Nephron progenitor cell (in vitro differentiated cells): Measurements from ENCODE around the gene PCSK2.

Experiments used
- DNase-seq: peaks from one replicate; pipeline ENCODE4 v3.0.0; 2021
- H3K27ac Mint-ChIP-seq: 2 replicates; pipeline ENCODE4 v1.8.0; 2021; ENCODE audit warnings: mild to moderate bottlenecking, moderate library complexity, mixed read lengths
- H3K27me3 Mint-ChIP-seq: 2 replicates; pipeline ENCODE4 v1.8.0; 2021; ENCODE audit warnings: mild to moderate bottlenecking, low read depth, mixed read lengths; ENCODE audit not compliant: poor library complexity
- H3K36me3 Mint-ChIP-seq: 2 replicates; pipeline ENCODE4 v1.8.0; 2021; ENCODE audit warnings: low read depth, mixed read lengths
- H3K4me1 Mint-ChIP-seq: 2 replicates; pipeline ENCODE4 v1.8.0; 2021; ENCODE audit warnings: mixed read lengths
- H3K4me3 Mint-ChIP-seq: 2 replicates; pipeline ENCODE4 v1.8.0; 2021; ENCODE audit warnings: mild to moderate bottlenecking, moderate library complexity, mixed read lengths
- H3K9me3 Mint-ChIP-seq: 2 replicates; pipeline ENCODE4 v1.8.0; 2021; ENCODE audit warnings: mild to moderate bottlenecking, moderate library complexity, mixed read lengths
- CTCF ChIP-seq: fragments of 200-600 bp; sonication (generic); IDR thresholded peaks from 2 replicates; pipeline ENCODE4 v1.5.0; 2021; ENCODE audit warnings: antibody characterized with exemption

Gene PCSK2

GRCh38 chr20:17437251-17437650 is 210.4 kb downstream of the PCSK2 start:
- no peak for TF ChIP-seq CTCF
- H3K9me3 Mint-ChIP-seq, result peaks cover 4% of the 10 kb centered on the region
- no peak for DNase-seq
- H3K36me3 Mint-ChIP-seq, result no peaks in the 10 kb centered on the region
- H3K27me3 Mint-ChIP-seq, result peaks cover 13% of the 10 kb centered on the region
- H3K4me3 Mint-ChIP-seq, result no peak overlapping the region
- H3K4me1 Mint-ChIP-seq, result no peaks in the 10 kb centered on the region
- peak overlapping the region; percentile 80 for H3K27ac Mint-ChIP-seq

- Mint-ChIP-seq H3K4me1 (no peaks in the 10 kb centered on the region), H3K27ac (no peak overlapping the region), H3K36me3 (no peaks in the 10 kb centered on the region), H3K27me3 (peaks cover 16% of the 10 kb centered on the region), H3K9me3 (peaks cover 4% of the 10 kb centered on the region), H3K4me3 (no peak overlapping the region)
- TF ChIP-seq CTCF, result no peak
- no peak for DNase-seq
Measured at GRCh38 chr20:17438436-17439039, 211.7 kb downstream of the PCSK2 start.

- Mint-ChIP-seq H3K9me3 (peaks cover 4% of the 10 kb centered on the region), H3K36me3 (no peaks in the 10 kb centered on the region), H3K4me3 (no peak overlapping the region), H3K27me3 (peaks cover 12% of the 10 kb centered on the region), H3K27ac (no peak overlapping the region), H3K4me1 (peaks cover 5% of the 10 kb centered on the region)
- no peak for TF ChIP-seq CTCF
- no peak for DNase-seq
Measured at GRCh38 chr20:17439616-17440296, 212.9 kb downstream of the PCSK2 start.

- Mint-ChIP-seq H3K4me3 (no peak overlapping the region), H3K27ac (no peak overlapping the region), H3K36me3 (no peaks in the 10 kb centered on the region), H3K27me3 (peaks cover 15% of the 10 kb centered on the region), H3K4me1 (peaks cover 20% of the 10 kb centered on the region), H3K9me3 (peaks cover 4% of the 10 kb centered on the region)
- DNase-seq, result no peak
- TF ChIP-seq CTCF, result no peak
Measured at GRCh38 chr20:17441745-17442144, 214.9 kb downstream of the PCSK2 start.

- peak; percentile 29 for TF ChIP-seq CTCF
- H3K36me3 Mint-ChIP-seq, result no peaks in the 10 kb centered on the region
- H3K9me3 Mint-ChIP-seq, result peaks cover 4% of the 10 kb centered on the region
- H3K4me1 Mint-ChIP-seq, result peaks cover 20% of the 10 kb centered on the region
- H3K27me3 Mint-ChIP-seq, result peaks cover 15% of the 10 kb centered on the region
- H3K4me3 Mint-ChIP-seq, result no peak overlapping the region
- no peak overlapping the region for H3K27ac Mint-ChIP-seq
- no peak for DNase-seq
Measured at GRCh38 chr20:17442588-17442987, 215.7 kb downstream of the PCSK2 start.
